Adrenal gland (tissue), 12 donors: ENCODE data around the gene C4orf33. TPM values are rescaled to one million over a fixed set of nuclear protein-coding genes. Genes with fewer than 3 reads are reported as not detected.

ENCODE experiments used
- DNase-seq, 7 donors: peaks; one replicate each; pipeline ENCODE4 v3.0.0-alpha.2; 2019 to 2020
- H3K27ac ChIP-seq, 5 donors: fragments of 200-600 bp; sonication (generic) in 4 of 5; 1 replicate in 3 of 5; 2 replicates in 2 of 5; pipeline versions ENCODE4 v1.5.1 to v1.8.0; 2016 to 2020; ENCODE audit warnings: mild to moderate bottlenecking in 1 of 5
- H3K27me3 ChIP-seq: fragments of 200-600 bp; 2 replicates; pipeline ENCODE4 v1.8.0; 2021
- H3K36me3 ChIP-seq, 2 donors: fragments of 200-600 bp; replicated peaks in 1 of 2; 1 replicate in 1 of 2; 2 replicates in 1 of 2; pipeline versions ENCODE4 v1.5.1 to v1.8.0; 2018 to 2022
- H3K4me1 ChIP-seq, 2 donors: fragments of 200-600 bp; replicated peaks in 1 of 2; 1 replicate in 1 of 2; 2 replicates in 1 of 2; pipeline versions ENCODE4 v1.5.1 to v1.8.0; 2018 to 2021
- H3K4me3 ChIP-seq, 4 donors: fragments of 200-600 bp; sonication (generic) in 3 of 4; one replicate each; pipeline ENCODE4 v1.5.1; 2016 to 2018
- H3K9me3 ChIP-seq, 3 donors: fragments of 200-600 bp; sonication (generic) in 1 of 3; replicated peaks in 1 of 3; 1 replicate in 2 of 3; 2 replicates in 1 of 3; pipeline versions ENCODE4 v1.5.1 to v1.8.0; 2016 to 2021
- CTCF ChIP-seq, 6 experiments: fragments of 450-650 bp in 4 of 6; fragments of 200-600 bp in 2 of 6; sonication (generic) in 1 of 6; IDR thresholded peaks; 1 replicate in 5 of 6; 2 replicates in 1 of 6; pipeline versions ENCODE4 v1.5.1 to v1.8.0; 2016 to 2021; ENCODE audit warnings: antibody characterized with exemption in 6 of 6, mild to moderate bottlenecking in 2 of 6, moderate library complexity in 1 of 6
- POLR2A ChIP-seq, 2 donors: fragments of 450-650 bp; IDR thresholded peaks; one replicate each; pipeline ENCODE4 v1.6.1; 2017; ENCODE audit warnings: antibody characterized with exemption in 2 of 2, mild to moderate bottlenecking in 2 of 2, moderate library complexity in 1 of 2
- WGBS, 4 donors: extraction: QIAGEN DNeasy Blood & Tissue Kit in 2 of 4; methylation state at CpG; one replicate each; pipeline versions ENCODE4 v1.1.5 to v1.1.7; 2013 to 2017; 5-methylcytosine and 5-hydroxymethylcytosine counted together
- intact Hi-C, 2 donors: fragments of 100-400 bp; cut with DNase I; formaldehyde crosslinking; loops; one replicate each; pipeline versions ENCODE4 v1.14.1 to v1.15.0; 2022 to 2023
- polyA plus RNA-seq, 3 donors: library from polyadenylated mRNA; stranded (reverse); fragments of 200-250 nt in 2 of 3; fragments of 350-450 nt in 1 of 3; fragmentation: Illumina TruSeq in 1 of 3; extraction: RNeasy Lipid Tissue Mini Kit (QIAGEN cat#74804) in 1 of 3; gene quantifications; one replicate each; pipeline ENCODE4 v1.2.3, GENCODE V29; 2013 to 2014
- total RNA-seq, 9 donors: library from RNA; depleted of rRNA in 4 of 9; stranded (reverse); fragments of >200 nt in 4 of 9; fragments of 120-200 nt in 1 of 9; fragmentation: NEBNext Ultra II Directional in 1 of 9; extraction: Animal tissue kit (Norgen Biotek cat#: 25700) in 1 of 9; gene quantifications; one replicate each; pipeline versions ENCODE4 v1.1.0 to v1.2.4, GENCODE V29; 2013 to 2023
- donor health status: healthy with polysubstance abuse.
- donor health status: Bipolar disorder and iron deficiency.
- donor health status: DM: yes; HTN: yes; CAD: no.
- donor health status: DM: no; HTN: no; CAD: no.
- donor health status: DM: no; HTN: no; CAD: no.
- donor health status: DM: yes; HTN: yes; CAD: no.

C4orf33 gene
- total and polyA plus RNA-seq, 12 donors, result 8.4 to 30.0 (median 11.3) TPM

- H3K27me3 ChIP-seq, result no peaks in the 10 kb centered on the region
- H3K27ac ChIP-seq, result no peak overlapping the region
- H3K4me3 ChIP-seq, result no peak overlapping the region
- no peaks in the 10 kb centered on the region for H3K36me3 ChIP-seq
- no peak for DNase-seq
- H3K4me1 ChIP-seq, result no peaks in the 10 kb centered on the region
- no peak for TF ChIP-seq CTCF (IDR thresholded peaks at IDR 0.05)
- TF ChIP-seq POLR2A (IDR thresholded peaks at IDR 0.05), result no peak
- no peaks in the 10 kb centered on the region for H3K9me3 ChIP-seq
- intact Hi-C loops, result no loop called here
- WGBS, 4 donors, result 39 to 68% (median 49%) methylated on average over 1 of the region's 1 CpG
Observed at GRCh38 chr4:129149906-129150305, 54.0 kb downstream of the C4orf33 start.

GRCh38 chr4:129152350-129152749, 56.4 kb downstream of the C4orf33 start:
- DNase-seq, result no peak
- Histone ChIP-seq H3K36me3 (no peaks in the 10 kb centered on the region), H3K4me3 (no peak overlapping the region), H3K4me1 (no peaks in the 10 kb centered on the region), H3K27ac (no peak overlapping the region), H3K9me3 (no peaks in the 10 kb centered on the region), H3K27me3 (no peaks in the 10 kb centered on the region)
- TF ChIP-seq POLR2A (IDR thresholded peaks at IDR 0.05) (no peak), CTCF (IDR thresholded peaks at IDR 0.05) (no peak)
- intact Hi-C loops, result no loop called here
- WGBS, 4 donors, result 60 to 65% (median 62%) methylated on average over 2 of the region's 2 CpGs

DNA sequence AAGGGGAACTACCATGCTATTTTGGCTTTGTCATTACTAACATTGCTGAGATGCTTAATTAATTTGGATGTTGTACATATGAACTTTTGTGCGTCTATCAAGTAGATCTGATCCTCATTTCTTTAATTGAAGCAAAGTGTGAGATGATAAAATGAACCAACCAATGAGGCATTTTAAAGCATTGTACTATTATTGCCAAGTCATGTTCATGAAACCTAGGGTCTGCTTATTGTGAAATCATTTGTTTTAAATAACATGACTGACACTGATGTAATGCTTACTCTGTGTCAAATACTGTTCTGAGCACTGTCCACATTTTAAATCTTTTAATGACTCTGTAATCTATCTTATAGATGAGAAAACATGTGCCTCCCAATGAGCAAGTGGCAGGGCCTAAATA, 57.7 kb downstream of the C4orf33 start:
- WGBS, 4 donors, result 35 to 90% (median 59%) methylated on average over 1 of the region's 1 CpG
- Histone ChIP-seq H3K36me3 (no peaks in the 10 kb centered on the region), H3K27ac (no peak overlapping the region), H3K4me3 (no peak overlapping the region), H3K27me3 (no peaks in the 10 kb centered on the region), H3K9me3 (no peaks in the 10 kb centered on the region), H3K4me1 (no peaks in the 10 kb centered on the region)
- DNase-seq, result no peak
- intact Hi-C loops, result no loop called here
- TF ChIP-seq POLR2A (IDR thresholded peaks at IDR 0.05), result no peak
- TF ChIP-seq CTCF (IDR thresholded peaks at IDR 0.05), result no peak

DNA sequence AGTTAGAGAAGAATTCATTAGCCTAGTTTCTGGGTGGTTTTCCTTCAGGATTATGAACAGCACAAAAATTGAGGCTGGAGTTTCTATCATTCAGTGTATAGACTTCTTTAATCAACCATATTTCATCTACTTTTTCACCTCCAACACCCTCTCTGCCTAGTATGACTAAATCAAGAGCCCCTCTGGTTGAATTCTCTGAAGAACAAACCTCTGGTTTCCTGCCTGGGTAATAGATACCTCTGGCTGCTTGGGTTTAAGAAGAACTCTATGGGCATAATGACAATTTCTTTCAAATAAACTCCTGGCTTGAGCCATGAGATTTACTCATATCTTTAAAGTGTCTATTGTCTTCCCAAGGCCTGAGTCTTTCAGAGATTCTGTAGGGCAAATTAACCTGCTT, 66.5 kb downstream of the C4orf33 start:
- no peaks in the 10 kb centered on the region for H3K9me3 ChIP-seq
- no peaks in the 10 kb centered on the region for H3K36me3 ChIP-seq
- intact Hi-C loops, result no loop called here
- H3K4me1 ChIP-seq, result no peaks in the 10 kb centered on the region
- DNase-seq, result no peak
- no peak overlapping the region for H3K4me3 ChIP-seq
- no peak overlapping the region for H3K27ac ChIP-seq
- H3K27me3 ChIP-seq, result no peaks in the 10 kb centered on the region
- no peak for TF ChIP-seq POLR2A (IDR thresholded peaks at IDR 0.05)
- no peak for TF ChIP-seq CTCF (IDR thresholded peaks at IDR 0.05)
